ENCODE results near the gene DGCR2.

DNA sequence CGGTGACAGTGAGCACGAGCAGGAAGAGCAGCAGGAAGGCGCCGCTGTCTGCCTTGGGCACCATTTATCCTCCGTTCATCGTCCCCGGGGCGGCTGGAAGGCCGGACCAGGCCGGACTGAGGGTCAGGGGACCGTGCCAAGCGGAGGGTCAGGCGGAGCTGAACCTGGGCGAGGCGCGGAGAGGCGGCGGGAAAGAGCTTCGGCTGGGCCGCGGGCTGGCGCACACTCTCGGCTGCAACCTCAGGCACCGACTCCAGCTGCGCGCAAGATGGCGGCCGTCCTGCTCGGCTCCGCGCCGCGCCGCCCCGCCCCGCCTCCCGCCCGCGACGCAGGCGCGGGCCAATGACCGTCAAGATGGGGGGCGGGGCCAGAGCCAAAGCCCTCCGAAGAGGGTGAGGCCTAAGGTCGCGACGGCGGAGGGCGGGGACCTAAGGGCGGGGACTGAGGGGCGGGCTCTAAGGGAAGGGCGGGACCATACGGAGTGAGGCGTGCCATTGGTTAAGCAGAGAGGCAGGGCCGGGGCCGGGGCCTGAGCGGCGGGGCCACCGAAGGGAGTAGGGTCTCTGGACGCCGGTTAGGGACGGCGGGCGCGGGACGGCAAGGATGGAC, at the start of gene DGCR2:
- TF ChIP-seq EZH2 (optimal IDR thresholded peaks at IDR 0.05; ENCODE audit: low read depth, low read length) (no peak), EZH2phosphoT487 (IDR thresholded peaks at IDR 0.05; ENCODE audit: low read length) (no peak)
- TF ChIP-seq, protein P1, sequence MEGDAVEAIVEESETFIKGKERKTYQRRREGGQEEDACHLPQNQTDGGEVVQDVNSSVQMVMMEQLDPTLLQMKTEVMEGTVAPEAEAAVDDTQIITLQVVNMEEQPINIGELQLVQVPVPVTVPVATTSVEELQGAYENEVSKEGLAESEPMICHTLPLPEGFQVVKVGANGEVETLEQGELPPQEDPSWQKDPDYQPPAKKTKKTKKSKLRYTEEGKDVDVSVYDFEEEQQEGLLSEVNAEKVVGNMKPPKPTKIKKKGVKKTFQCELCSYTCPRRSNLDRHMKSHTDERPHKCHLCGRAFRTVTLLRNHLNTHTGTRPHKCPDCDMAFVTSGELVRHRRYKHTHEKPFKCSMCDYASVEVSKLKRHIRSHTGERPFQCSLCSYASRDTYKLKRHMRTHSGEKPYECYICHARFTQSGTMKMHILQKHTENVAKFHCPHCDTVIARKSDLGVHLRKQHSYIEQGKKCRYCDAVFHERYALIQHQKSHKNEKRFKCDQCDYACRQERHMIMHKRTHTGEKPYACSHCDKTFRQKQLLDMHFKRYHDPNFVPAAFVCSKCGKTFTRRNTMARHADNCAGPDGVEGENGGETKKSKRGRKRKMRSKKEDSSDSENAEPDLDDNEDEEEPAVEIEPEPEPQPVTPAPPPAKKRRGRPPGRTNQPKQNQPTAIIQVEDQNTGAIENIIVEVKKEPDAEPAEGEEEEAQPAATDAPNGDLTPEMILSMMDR (IDR thresholded peaks at IDR 0.05; ENCODE audit: low read length), result no peak
